Memory B cell (primary cell): ENCODE data around the gene CD300E.

ENCODE experiments used
- ATAC-seq: fragments of 150-1000 bp; cut with Tn5 transposase; 2 replicates; pipeline ENCODE4 v1.10.0; 2021; ENCODE audit warnings: low read depth, mild to moderate bottlenecking, moderate library complexity
- DNase-seq, 2 donors: peaks; one replicate each; pipeline ENCODE4 v3.0.0; 2022; ENCODE audit warnings: low spot score in 2 of 2
- H3K27ac Mint-ChIP-seq: one replicate; pipeline ENCODE4 v1.8.0; 2022; ENCODE audit warnings: mild to moderate bottlenecking, moderate library complexity, mixed read lengths
- H3K27me3 Mint-ChIP-seq: one replicate; pipeline ENCODE4 v1.8.0; 2022; ENCODE audit warnings: mixed read lengths
- H3K36me3 Mint-ChIP-seq: one replicate; pipeline ENCODE4 v1.8.0; 2022; ENCODE audit warnings: mild to moderate bottlenecking, mixed read lengths
- H3K4me1 Mint-ChIP-seq: one replicate; pipeline ENCODE4 v1.8.0; 2022; ENCODE audit warnings: mixed read lengths
- H3K4me3 Mint-ChIP-seq: one replicate; pipeline ENCODE4 v1.8.0; 2022; ENCODE audit warnings: mild to moderate bottlenecking, moderate library complexity, mixed read lengths
- H3K9me3 Mint-ChIP-seq: one replicate; pipeline ENCODE4 v1.8.0; 2022; ENCODE audit warnings: mixed read lengths

CD300E gene

DNA sequence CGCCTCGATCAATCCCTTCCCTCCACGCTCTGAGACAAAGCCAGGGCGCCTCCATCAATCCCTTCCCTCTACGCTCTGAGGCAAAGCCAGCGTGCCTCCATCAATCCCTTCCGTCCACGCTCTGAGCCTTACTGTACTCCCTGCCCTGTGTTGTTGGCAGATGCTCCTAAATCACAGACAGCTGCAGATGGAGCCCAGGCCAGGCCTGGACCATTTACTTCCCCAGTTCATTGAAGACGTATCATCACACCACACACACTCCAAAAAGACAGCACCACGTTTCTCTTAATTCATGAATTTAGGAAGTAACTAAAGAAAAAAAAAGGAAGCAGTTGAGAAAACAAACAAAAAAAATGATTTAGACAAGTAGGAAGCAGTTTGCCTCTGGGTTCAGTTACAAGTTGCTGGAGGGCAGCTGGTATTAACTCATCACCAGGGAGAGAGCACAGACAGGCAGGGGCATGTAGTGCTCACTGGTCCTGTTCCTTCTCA is 24.0 kb downstream of the CD300E start:
- peaks cover 3% of the 10 kb centered on the region for H3K9me3 Mint-ChIP-seq
- no peak overlapping the region for H3K27ac Mint-ChIP-seq
- H3K4me3 Mint-ChIP-seq = peak overlapping the region; percentile 35
- peaks cover 37% of the 10 kb centered on the region for H3K4me1 Mint-ChIP-seq
- DNase-seq (no peak), ATAC-seq (peak; percentile 63)
- H3K27me3 Mint-ChIP-seq = peaks cover 14% of the 10 kb centered on the region
- H3K36me3 Mint-ChIP-seq = no peaks in the 10 kb centered on the region

DNA sequence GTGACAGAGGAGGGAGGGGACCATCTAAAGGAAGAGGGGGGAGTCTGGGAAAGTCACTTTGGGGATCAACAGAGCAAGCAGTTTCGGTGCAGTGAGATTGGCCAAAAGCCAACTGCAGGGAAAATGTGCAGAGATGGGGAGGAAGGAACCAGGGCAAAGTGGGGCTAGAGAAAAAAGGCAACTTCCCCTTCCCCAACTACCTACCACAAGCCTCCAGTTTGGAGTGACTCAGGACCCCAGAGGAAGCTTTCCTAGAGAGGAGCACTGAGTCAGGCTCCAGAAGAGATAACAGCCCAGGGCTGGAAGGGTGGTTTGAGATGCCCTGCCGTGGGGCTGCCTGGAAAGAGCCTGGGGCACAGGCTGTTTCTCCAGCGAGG is 24.5 kb downstream of the CD300E start:
- Mint-ChIP-seq H3K4me1 (peaks cover 37% of the 10 kb centered on the region), H3K36me3 (no peaks in the 10 kb centered on the region), H3K4me3 (no peak overlapping the region), H3K27me3 (peaks cover 14% of the 10 kb centered on the region), H3K27ac (no peak overlapping the region), H3K9me3 (peaks cover 3% of the 10 kb centered on the region)
- DNase-seq (no peak), ATAC-seq (no peak)

- H3K4me3 Mint-ChIP-seq = peak overlapping the region; percentile 32
- DNase-seq (no peak), ATAC-seq (no peak)
- peaks cover 32% of the 10 kb centered on the region for H3K4me1 Mint-ChIP-seq
- no peak overlapping the region for H3K27ac Mint-ChIP-seq
- peaks cover 14% of the 10 kb centered on the region for H3K27me3 Mint-ChIP-seq
- H3K36me3 Mint-ChIP-seq = no peaks in the 10 kb centered on the region
- peaks cover 3% of the 10 kb centered on the region for H3K9me3 Mint-ChIP-seq
Measured at GRCh38 chr17:74598346-74599022, 25.1 kb downstream of the CD300E start.

GRCh38 chr17:74597069-74597790 is 26.3 kb downstream of the CD300E start:
- ATAC-seq (no peak), DNase-seq (no peak)
- no peak overlapping the region for H3K27ac Mint-ChIP-seq
- H3K9me3 Mint-ChIP-seq = peaks cover 3% of the 10 kb centered on the region
- no peak overlapping the region for H3K4me3 Mint-ChIP-seq
- no peaks in the 10 kb centered on the region for H3K36me3 Mint-ChIP-seq
- H3K27me3 Mint-ChIP-seq = peaks cover 14% of the 10 kb centered on the region
- H3K4me1 Mint-ChIP-seq = peaks cover 31% of the 10 kb centered on the region

DNA sequence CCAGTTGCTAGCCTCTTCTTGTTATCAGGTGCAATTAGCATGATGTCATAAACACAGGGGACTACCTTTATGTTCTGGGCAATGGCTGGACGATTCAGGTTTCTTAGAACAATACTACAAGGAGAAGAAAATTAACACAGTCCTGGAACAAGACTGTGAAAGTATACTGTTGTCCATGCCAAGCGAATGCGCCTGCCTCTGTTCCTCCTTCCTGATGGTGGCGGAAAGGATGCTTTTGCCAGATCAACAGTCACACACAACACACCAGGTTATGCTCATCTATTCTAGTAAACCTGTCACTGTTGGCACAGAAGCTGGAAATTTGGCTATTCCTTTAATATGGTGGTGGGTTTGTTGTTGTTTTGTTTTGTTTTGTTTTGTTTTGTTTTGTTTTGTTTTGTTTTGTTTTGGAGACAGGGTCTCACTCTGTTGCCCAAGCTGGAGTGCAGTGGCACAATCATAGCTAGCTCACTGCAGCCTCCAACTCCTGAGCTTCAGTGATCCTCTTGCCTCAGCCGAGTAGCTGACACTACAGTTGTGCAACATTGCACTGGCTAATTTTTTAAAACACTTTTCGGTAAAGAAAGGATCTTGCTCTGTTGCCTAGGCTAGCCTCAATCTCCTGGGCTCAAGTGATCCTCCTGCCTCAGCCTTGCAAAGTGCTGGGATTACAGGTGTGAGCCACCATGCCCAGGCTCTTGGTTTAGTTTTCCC is 28.3 kb downstream of the CD300E start:
- no peak overlapping the region for H3K27ac Mint-ChIP-seq
- H3K27me3 Mint-ChIP-seq = peaks cover 10% of the 10 kb centered on the region
- peaks cover 27% of the 10 kb centered on the region for H3K4me1 Mint-ChIP-seq
- peaks cover 3% of the 10 kb centered on the region for H3K9me3 Mint-ChIP-seq
- no peak overlapping the region for H3K4me3 Mint-ChIP-seq
- H3K36me3 Mint-ChIP-seq = no peaks in the 10 kb centered on the region
- DNase-seq (no peak), ATAC-seq (no peak)

DNA sequence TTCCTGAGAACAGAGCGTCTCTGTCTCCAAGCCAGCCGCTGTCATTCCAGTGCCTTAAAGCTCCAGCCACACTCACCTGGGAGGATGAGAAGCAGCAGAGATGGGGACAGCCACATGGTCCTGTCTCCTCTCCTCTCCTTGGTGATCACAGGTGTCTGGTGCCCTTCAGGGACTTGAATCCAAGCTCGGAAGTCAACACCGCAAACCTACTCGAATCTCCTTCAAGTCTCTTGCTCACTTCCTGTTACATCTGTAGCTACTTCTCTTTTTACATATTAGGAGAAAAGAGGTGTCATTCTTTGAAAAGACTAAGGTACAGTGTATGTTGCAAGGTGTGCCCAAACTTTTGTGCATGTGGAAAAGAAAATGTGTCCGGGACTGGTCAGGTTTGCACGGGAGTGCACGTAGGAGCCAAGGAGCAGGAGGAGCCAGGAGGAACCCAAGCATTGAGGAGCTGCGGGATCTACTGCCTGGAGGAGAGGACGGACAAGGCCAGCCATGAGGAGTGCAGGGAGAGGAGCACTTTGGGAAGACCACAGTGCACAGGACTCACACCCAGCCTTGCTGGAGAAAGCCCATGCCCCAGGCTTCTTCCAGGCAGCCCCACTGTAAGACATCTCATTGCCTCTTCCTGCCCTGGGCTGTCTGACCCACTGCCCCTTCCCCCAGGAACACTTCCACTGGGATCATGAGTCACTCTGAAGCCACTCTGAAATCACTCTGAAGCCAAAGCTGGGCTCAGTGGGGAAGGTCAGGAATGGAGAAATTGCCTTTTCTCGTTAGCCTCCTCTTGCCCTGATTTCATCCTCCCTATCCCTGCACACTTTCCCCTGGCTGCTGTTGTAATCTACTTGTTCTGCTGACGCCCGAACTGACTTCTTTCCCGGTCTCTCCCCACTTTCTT is 31.2 kb downstream of the CD300E start, which contains the start of gene CD300LD:
TSS of gene CD300LD (minus strand) at position 197 of the 904 bp plus-strand sequence. CDS start at position 116, 81 bp downstream.
- H3K36me3 Mint-ChIP-seq = no peaks in the 10 kb centered on the region
- ATAC-seq = peak; percentile 98
- peak in 1 of 2 donors; percentile 28 for DNase-seq
- no peak within 1 kb of the TSS for H3K27ac Mint-ChIP-seq
- H3K27me3 Mint-ChIP-seq = peaks cover 8% of the 10 kb centered on the region
- peaks cover 3% of the 10 kb centered on the region for H3K9me3 Mint-ChIP-seq
- no peak within 1 kb of the TSS for H3K4me3 Mint-ChIP-seq
- peaks cover 10% of the 10 kb centered on the region for H3K4me1 Mint-ChIP-seq

GRCh38 chr17:74591503-74591902 is 32.0 kb downstream of the CD300E start:
- Mint-ChIP-seq H3K27me3 (peaks cover 9% of the 10 kb centered on the region), H3K9me3 (peaks cover 3% of the 10 kb centered on the region), H3K27ac (no peak overlapping the region), H3K36me3 (no peaks in the 10 kb centered on the region), H3K4me1 (peaks cover 10% of the 10 kb centered on the region), H3K4me3 (no peak overlapping the region)
- ATAC-seq (no peak), DNase-seq (no peak)

GRCh38 chr17:74585711-74586110 is 37.8 kb downstream of the CD300E start:
- ATAC-seq (no peak), DNase-seq (no peak)
- Mint-ChIP-seq H3K36me3 (no peaks in the 10 kb centered on the region), H3K4me3 (no peak overlapping the region), H3K27ac (no peak overlapping the region), H3K4me1 (no peaks in the 10 kb centered on the region), H3K27me3 (peaks cover 13% of the 10 kb centered on the region), H3K9me3 (peaks cover 5% of the 10 kb centered on the region)

- no peak for ATAC-seq
- Mint-ChIP-seq H3K4me1 (peaks cover 2% of the 10 kb centered on the region), H3K27me3 (peaks cover 12% of the 10 kb centered on the region), H3K9me3 (peaks cover 5% of the 10 kb centered on the region), H3K4me3 (no peak overlapping the region), H3K36me3 (no peaks in the 10 kb centered on the region), H3K27ac (no peak overlapping the region)
- DNase-seq = no peak
Measured at GRCh38 chr17:74584292-74585060, 39.1 kb downstream of the CD300E start.

- ATAC-seq (no peak), DNase-seq (no peak)
- Mint-ChIP-seq H3K27me3 (peaks cover 16% of the 10 kb centered on the region), H3K36me3 (no peaks in the 10 kb centered on the region), H3K4me3 (no peak overlapping the region), H3K9me3 (peaks cover 5% of the 10 kb centered on the region), H3K27ac (no peak overlapping the region), H3K4me1 (peaks cover 2% of the 10 kb centered on the region)
Measured at GRCh38 chr17:74582633-74583032, 40.9 kb downstream of the CD300E start.

GRCh38 chr17:74579900-74580299 is 43.6 kb downstream of the CD300E start:
- peaks cover 10% of the 10 kb centered on the region for H3K27me3 Mint-ChIP-seq
- DNase-seq (no peak), ATAC-seq (no peak)
- H3K36me3 Mint-ChIP-seq = no peaks in the 10 kb centered on the region
- H3K27ac Mint-ChIP-seq = no peak overlapping the region
- H3K4me3 Mint-ChIP-seq = no peak overlapping the region
- peaks cover 5% of the 10 kb centered on the region for H3K9me3 Mint-ChIP-seq
- H3K4me1 Mint-ChIP-seq = peaks cover 6% of the 10 kb centered on the region

DNA sequence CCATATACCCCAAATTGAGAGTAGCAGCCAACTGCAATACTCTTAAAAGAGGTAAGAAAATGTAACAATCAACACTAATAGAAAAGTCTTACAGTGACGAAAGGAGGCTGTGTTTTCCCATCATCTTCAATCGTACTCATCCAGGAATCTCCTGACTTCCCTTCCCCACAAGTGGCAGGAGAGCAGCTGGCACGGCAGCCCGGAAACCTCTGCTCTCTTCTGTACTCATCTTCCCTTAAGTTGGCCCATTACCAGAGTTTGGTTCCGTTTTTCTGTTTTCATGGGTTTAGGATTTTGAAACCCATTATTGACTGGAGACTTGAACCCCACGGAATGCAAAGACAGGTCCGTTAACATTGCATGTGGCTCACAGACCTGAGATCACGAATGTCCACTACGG is 44.6 kb downstream of the CD300E start:
- ATAC-seq (no peak), DNase-seq (no peak)
- H3K27ac Mint-ChIP-seq = no peak overlapping the region
- H3K27me3 Mint-ChIP-seq = peaks cover 10% of the 10 kb centered on the region
- H3K36me3 Mint-ChIP-seq = no peaks in the 10 kb centered on the region
- H3K4me3 Mint-ChIP-seq = no peak overlapping the region
- no peaks in the 10 kb centered on the region for H3K9me3 Mint-ChIP-seq
- H3K4me1 Mint-ChIP-seq = peaks cover 6% of the 10 kb centered on the region
